Trophoblast cell (in vitro differentiated cells and primary cell): ENCODE measurements around the gene DGKB.

Source experiments
- DNase-seq, 2 donors: peaks; one replicate each; pipeline ENCODE4 v3.0.0-alpha.2; 2016
- H2AFZ ChIP-seq: 2 replicates; pipeline ENCODE4 v1.6.1; 2013; ENCODE audit warnings: low read length, moderate library complexity, mild to moderate bottlenecking; ENCODE audit not compliant: insufficient read depth, poor library complexity
- H2AK5ac ChIP-seq: 2 replicates; pipeline ENCODE4 v1.6.1; 2013; ENCODE audit warnings: mild to moderate bottlenecking, low read length
- H2BK120ac ChIP-seq: 2 replicates; pipeline ENCODE4 v1.6.1; 2013; ENCODE audit warnings: low read length, mild to moderate bottlenecking, moderate library complexity; ENCODE audit not compliant: insufficient read depth, poor library complexity
- H2BK12ac ChIP-seq: 2 replicates; pipeline ENCODE4 v1.6.1; 2013; ENCODE audit warnings: mild to moderate bottlenecking, low read length, moderate library complexity
- H2BK5ac ChIP-seq: 2 replicates; pipeline ENCODE4 v1.6.1; 2013; ENCODE audit warnings: low read length, low read depth, moderate library complexity, mild to moderate bottlenecking; ENCODE audit not compliant: poor library complexity
- H3K14ac ChIP-seq: 2 replicates; pipeline ENCODE4 v1.6.1; 2013; ENCODE audit warnings: mild to moderate bottlenecking, low read length
- H3K18ac ChIP-seq: 2 replicates; pipeline ENCODE4 v1.6.1; 2013; ENCODE audit warnings: mild to moderate bottlenecking, low read length
- H3K23ac ChIP-seq: 2 replicates; pipeline ENCODE4 v1.6.1; 2013; ENCODE audit warnings: low read length
- H3K27ac ChIP-seq: 2 replicates; pipeline ENCODE4 v1.5.1; 2013; ENCODE audit warnings: low read depth, mild to moderate bottlenecking, inconsistent platforms, low read length, moderate library complexity
- H3K27me3 ChIP-seq: 2 replicates; pipeline ENCODE4 v1.6.1; 2013; ENCODE audit warnings: inconsistent platforms, mild to moderate bottlenecking, low read length, moderate library complexity; ENCODE audit not compliant: insufficient read depth
- H3K36me3 ChIP-seq, 2 experiments: 1 replicate in 1 of 2; 2 replicates in 1 of 2; pipeline ENCODE4 v1.6.1; 2013; ENCODE audit warnings: low read length in 2 of 2, mild to moderate bottlenecking in 2 of 2, moderate library complexity in 1 of 2; ENCODE audit not compliant: insufficient read depth in 2 of 2, control insufficient read depth in 1 of 2
- H3K4ac ChIP-seq: 2 replicates; pipeline ENCODE4 v1.6.1; 2013; ENCODE audit warnings: low read depth, mild to moderate bottlenecking, low read length, moderate library complexity
- H3K4me1 ChIP-seq, 2 experiments: 1 replicate in 1 of 2; 2 replicates in 1 of 2; pipeline ENCODE4 v1.6.1; 2013; ENCODE audit warnings: low read length in 2 of 2, mild to moderate bottlenecking in 2 of 2, moderate library complexity in 1 of 2; ENCODE audit not compliant: insufficient read depth in 2 of 2, control insufficient read depth in 1 of 2
- H3K4me2 ChIP-seq: 2 replicates; pipeline ENCODE4 v1.6.1; 2013; ENCODE audit warnings: inconsistent platforms, mild to moderate bottlenecking, low read length, moderate library complexity
- H3K4me3 ChIP-seq: 2 replicates; pipeline ENCODE4 v1.5.1; 2013; ENCODE audit warnings: mild to moderate bottlenecking, low read depth, low read length, inconsistent platforms
- H3K79me1 ChIP-seq: one replicate; pipeline ENCODE4 v1.6.1; 2013; ENCODE audit warnings: low read length
- H3K79me2 ChIP-seq: 2 replicates; pipeline ENCODE4 v1.6.1; 2013; ENCODE audit warnings: low read length, mild to moderate bottlenecking; ENCODE audit not compliant: control insufficient read depth, insufficient read depth, poor library complexity
- H3K9ac ChIP-seq: 2 replicates; pipeline ENCODE4 v1.6.1; 2013; ENCODE audit warnings: mild to moderate bottlenecking, low read length
- H3K9me3 ChIP-seq: 2 replicates; pipeline ENCODE4 v1.6.1; 2013; ENCODE audit warnings: low read depth, mild to moderate bottlenecking, control low read depth, inconsistent platforms, low read length; ENCODE audit not compliant: insufficient read depth
- H4K12ac ChIP-seq: 2 replicates; pipeline ENCODE4 v1.6.1; 2013; ENCODE audit warnings: low read depth, mild to moderate bottlenecking, low read length, moderate library complexity
- H4K8ac ChIP-seq: 2 replicates; pipeline ENCODE4 v1.6.1; 2013; ENCODE audit warnings: low read depth, mild to moderate bottlenecking, low read length, moderate library complexity
- H4K91ac ChIP-seq: one replicate; pipeline ENCODE4 v1.6.1; 2013; ENCODE audit warnings: low read depth, mild to moderate bottlenecking, low read length, moderate library complexity
- WGBS: extraction: QIAGEN DNeasy Blood & Tissue Kit; methylation state at CpG from one replicate; pipeline ENCODE4 v1.1.7; 2013; ENCODE audit warnings: missing lambda C conversion rate; ENCODE audit not compliant: insufficient read length, insufficient coverage; ENCODE audit errors: extremely low coverage; 5-methylcytosine and 5-hydroxymethylcytosine counted together

Gene DGKB

GRCh38 chr7:14691597-14692203, 210.9 kb downstream of the DGKB start:
- H3K79me2 ChIP-seq = no peaks in the 10 kb centered on the region
- H2BK12ac ChIP-seq = no peak overlapping the region
- H3K4me1 ChIP-seq = no peaks in the 10 kb centered on the region
- H2AFZ ChIP-seq = no peak overlapping the region
- no peak overlapping the region for H2BK120ac ChIP-seq
- no peak overlapping the region for H3K4me3 ChIP-seq
- no peak overlapping the region for H3K14ac ChIP-seq
- no peak overlapping the region for H3K9ac ChIP-seq
- H3K18ac ChIP-seq = no peak overlapping the region
- peak in 1 of 2 donors; percentile 60 for DNase-seq
- H2AK5ac ChIP-seq = no peak overlapping the region
- no peak overlapping the region for H4K91ac ChIP-seq
- H3K36me3 ChIP-seq = no peaks in the 10 kb centered on the region
- no peak overlapping the region for H3K4me2 ChIP-seq
- H4K8ac ChIP-seq = no peak overlapping the region
- no peak overlapping the region for H2BK5ac ChIP-seq
- WGBS = no CpG with 5 or more reads among the region's 3 CpGs
- H4K12ac ChIP-seq = no peak overlapping the region
- H3K4ac ChIP-seq = no peak overlapping the region
- H3K79me1 ChIP-seq = no peaks in the 10 kb centered on the region
- H3K9me3 ChIP-seq = no peaks in the 10 kb centered on the region
- H3K27ac ChIP-seq = no peak overlapping the region
- no peaks in the 10 kb centered on the region for H3K27me3 ChIP-seq
- no peak overlapping the region for H3K23ac ChIP-seq

DNA sequence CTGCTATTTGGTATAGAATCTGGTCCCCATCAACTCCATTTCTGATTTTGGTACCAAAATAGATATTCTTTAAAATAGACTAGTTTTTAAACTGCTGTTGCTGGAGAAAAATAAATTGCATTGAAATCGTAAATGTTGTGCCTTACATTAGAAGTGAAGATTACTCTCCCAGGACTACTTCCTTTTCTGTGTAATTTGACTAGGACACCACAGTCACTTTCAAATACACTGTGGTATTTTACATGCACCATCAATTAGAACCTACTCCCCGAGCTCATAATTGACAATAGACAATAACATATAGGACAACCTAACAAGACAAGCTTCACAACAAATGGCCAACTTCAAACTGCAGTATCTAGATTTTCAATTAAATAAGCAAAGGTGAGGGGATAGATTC, 211.5 kb downstream of the DGKB start:
- H2AK5ac ChIP-seq = no peak overlapping the region
- no peak overlapping the region for H4K91ac ChIP-seq
- no peaks in the 10 kb centered on the region for H3K36me3 ChIP-seq
- no peaks in the 10 kb centered on the region for H3K27me3 ChIP-seq
- H3K4me3 ChIP-seq = no peak overlapping the region
- no peaks in the 10 kb centered on the region for H3K4me1 ChIP-seq
- H2BK120ac ChIP-seq = no peak overlapping the region
- WGBS = no CpG with 5 or more reads among the region's 2 CpGs
- no peak overlapping the region for H2AFZ ChIP-seq
- H3K27ac ChIP-seq = no peak overlapping the region
- no peaks in the 10 kb centered on the region for H3K79me1 ChIP-seq
- no peak overlapping the region for H3K4ac ChIP-seq
- H3K23ac ChIP-seq = no peak overlapping the region
- no peak overlapping the region for H4K8ac ChIP-seq
- H3K9ac ChIP-seq = no peak overlapping the region
- H2BK12ac ChIP-seq = no peak overlapping the region
- no peak overlapping the region for H2BK5ac ChIP-seq
- H3K18ac ChIP-seq = no peak overlapping the region
- no peaks in the 10 kb centered on the region for H3K79me2 ChIP-seq
- no peak overlapping the region for H3K4me2 ChIP-seq
- H3K14ac ChIP-seq = no peak overlapping the region
- H3K9me3 ChIP-seq = no peaks in the 10 kb centered on the region
- no peak for DNase-seq
- H4K12ac ChIP-seq = no peak overlapping the region

DNA sequence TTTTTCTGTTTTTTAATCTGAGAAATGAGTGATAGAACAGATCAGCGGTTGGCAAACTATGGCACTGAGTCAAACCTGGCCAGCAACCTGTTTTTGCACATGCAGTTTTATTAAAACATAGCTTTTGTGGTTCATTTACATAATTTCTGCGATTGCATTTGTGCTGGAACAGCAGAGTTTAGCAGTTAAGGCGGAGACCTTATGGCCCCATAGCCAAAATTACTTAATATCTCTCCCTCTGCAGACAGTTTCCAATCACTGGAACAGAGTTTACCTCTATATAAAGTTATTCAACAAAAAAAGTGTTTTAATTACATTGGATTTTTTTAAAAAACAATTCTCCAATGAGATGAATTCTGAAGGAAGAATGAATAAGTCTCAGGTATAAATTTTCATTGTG, 212.1 kb downstream of the DGKB start:
- H4K91ac ChIP-seq = no peak overlapping the region
- no peak overlapping the region for H2BK120ac ChIP-seq
- H2AK5ac ChIP-seq = no peak overlapping the region
- no peak overlapping the region for H2BK12ac ChIP-seq
- no peak overlapping the region for H3K4me2 ChIP-seq
- no peak for DNase-seq
- H3K79me1 ChIP-seq = no peaks in the 10 kb centered on the region
- H3K14ac ChIP-seq = no peak overlapping the region
- H3K4me3 ChIP-seq = no peak overlapping the region
- H3K79me2 ChIP-seq = no peaks in the 10 kb centered on the region
- no peaks in the 10 kb centered on the region for H3K36me3 ChIP-seq
- no peaks in the 10 kb centered on the region for H3K27me3 ChIP-seq
- H3K9me3 ChIP-seq = no peaks in the 10 kb centered on the region
- H2BK5ac ChIP-seq = no peak overlapping the region
- WGBS = no CpG with 5 or more reads among the region's 3 CpGs
- H4K8ac ChIP-seq = no peak overlapping the region
- no peak overlapping the region for H3K9ac ChIP-seq
- no peak overlapping the region for H2AFZ ChIP-seq
- H3K23ac ChIP-seq = no peak overlapping the region
- H3K4me1 ChIP-seq = no peaks in the 10 kb centered on the region
- no peak overlapping the region for H4K12ac ChIP-seq
- no peak overlapping the region for H3K27ac ChIP-seq
- H3K18ac ChIP-seq = no peak overlapping the region
- no peak overlapping the region for H3K4ac ChIP-seq

GRCh38 chr7:14690075-14690474, 212.5 kb downstream of the DGKB start:
- Histone ChIP-seq H3K4me1 (no peaks in the 10 kb centered on the region), H4K8ac (no peak overlapping the region), H2BK12ac (no peak overlapping the region), H4K91ac (no peak overlapping the region), H3K4me3 (no peak overlapping the region), H3K79me2 (no peaks in the 10 kb centered on the region), H3K14ac (no peak overlapping the region), H2BK120ac (no peak overlapping the region), H3K79me1 (no peaks in the 10 kb centered on the region), H2AFZ (no peak overlapping the region), H3K9ac (no peak overlapping the region), H4K12ac (no peak overlapping the region), H3K4me2 (no peak overlapping the region), H3K18ac (no peak overlapping the region), H2BK5ac (no peak overlapping the region), H3K36me3 (no peaks in the 10 kb centered on the region), H3K23ac (no peak overlapping the region), H3K27ac (no peak overlapping the region), H3K27me3 (no peaks in the 10 kb centered on the region), H2AK5ac (no peak overlapping the region), H3K9me3 (no peaks in the 10 kb centered on the region), H3K4ac (no peak overlapping the region)
- no CpG with 5 or more reads among the region's 5 CpGs for WGBS
- no peak for DNase-seq
